GM10248 (cell line): ENCODE measurements around the gene INTS15.

Source experiments
- CTCF ChIA-PET: fragments of 300-600 bp; sonication (Branson Sonifier 250); formaldehyde crosslinking; extraction: SDS; loops from one replicate; lab custom pipeline; 2021; ENCODE audit warnings: antibody characterized with exemption; lab: Yijun Ruan, JAX
- POLR2A ChIA-PET: fragments of 350-650 bp; sonication (Branson Sonifier 250); formaldehyde crosslinking; extraction: SDS; loops from one replicate; lab custom pipeline; 2020; ENCODE audit warnings: antibody characterized with exemption; lab: Yijun Ruan, JAX
- DNase-seq: peaks from one replicate; pipeline ENCODE4 v3.0.0; 2012; ENCODE audit errors: extremely low spot score
- TF ChIP-seq, protein P1 (sequence below): IDR thresholded peaks from 2 replicates; pipeline ENCODE4 v1.5.1; 2012; ENCODE audit warnings: mild to moderate bottlenecking, low read depth; ENCODE audit errors: extremely low read depth, missing control alignments, control extremely low read depth

Gene INTS15

DNA sequence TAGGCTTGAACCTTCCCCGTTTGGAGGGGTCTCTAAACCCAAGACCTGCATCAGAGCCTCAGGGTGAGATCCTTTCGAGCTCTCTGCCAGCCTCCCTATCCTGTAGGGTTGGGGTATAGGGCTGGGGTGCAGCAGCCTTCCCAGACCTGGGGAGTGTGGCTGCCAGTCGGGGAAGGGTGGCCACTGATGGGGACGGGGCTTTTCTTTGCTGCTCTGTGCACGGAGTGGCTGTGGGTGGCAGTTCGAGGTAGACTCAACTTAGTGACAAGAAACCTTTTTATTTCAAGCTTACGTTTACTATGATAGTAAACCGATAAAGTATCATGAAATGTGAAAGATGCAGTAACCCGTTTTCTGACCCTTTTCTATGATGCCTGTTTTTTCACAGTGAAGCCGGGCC, 60.3 kb downstream of the INTS15 start:
- POLR2A ChIA-PET, result no interaction called here
- TF ChIP-seq, protein P1, sequence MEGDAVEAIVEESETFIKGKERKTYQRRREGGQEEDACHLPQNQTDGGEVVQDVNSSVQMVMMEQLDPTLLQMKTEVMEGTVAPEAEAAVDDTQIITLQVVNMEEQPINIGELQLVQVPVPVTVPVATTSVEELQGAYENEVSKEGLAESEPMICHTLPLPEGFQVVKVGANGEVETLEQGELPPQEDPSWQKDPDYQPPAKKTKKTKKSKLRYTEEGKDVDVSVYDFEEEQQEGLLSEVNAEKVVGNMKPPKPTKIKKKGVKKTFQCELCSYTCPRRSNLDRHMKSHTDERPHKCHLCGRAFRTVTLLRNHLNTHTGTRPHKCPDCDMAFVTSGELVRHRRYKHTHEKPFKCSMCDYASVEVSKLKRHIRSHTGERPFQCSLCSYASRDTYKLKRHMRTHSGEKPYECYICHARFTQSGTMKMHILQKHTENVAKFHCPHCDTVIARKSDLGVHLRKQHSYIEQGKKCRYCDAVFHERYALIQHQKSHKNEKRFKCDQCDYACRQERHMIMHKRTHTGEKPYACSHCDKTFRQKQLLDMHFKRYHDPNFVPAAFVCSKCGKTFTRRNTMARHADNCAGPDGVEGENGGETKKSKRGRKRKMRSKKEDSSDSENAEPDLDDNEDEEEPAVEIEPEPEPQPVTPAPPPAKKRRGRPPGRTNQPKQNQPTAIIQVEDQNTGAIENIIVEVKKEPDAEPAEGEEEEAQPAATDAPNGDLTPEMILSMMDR, result no peak
- CTCF ChIA-PET, result no interaction called here
- DNase-seq, result no peak

DNA sequence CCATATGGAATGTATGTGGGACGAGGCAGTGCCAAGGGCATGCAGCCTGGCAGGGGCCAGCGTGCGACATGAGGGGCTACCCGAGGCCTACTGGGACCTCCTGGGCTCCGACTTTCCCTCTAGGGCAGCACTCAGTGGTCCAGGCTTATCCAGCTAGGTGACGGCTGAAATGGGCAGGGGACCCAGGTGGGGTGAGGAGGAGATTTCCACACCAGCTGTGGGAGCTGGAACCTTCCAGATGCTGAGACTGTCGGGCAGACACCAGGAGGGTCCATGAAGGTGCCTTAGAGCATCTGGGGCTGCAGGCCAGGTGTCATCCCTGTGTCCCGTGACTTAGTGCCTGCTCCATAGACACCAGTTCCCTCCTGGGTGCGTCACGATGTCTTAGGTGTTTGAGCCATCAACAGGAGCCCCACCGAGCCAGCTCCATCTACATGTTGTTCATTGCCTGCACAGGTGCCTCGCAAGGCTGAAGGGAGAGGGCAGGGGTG, 60.7 kb downstream of the INTS15 start:
- TF ChIP-seq, protein P1, result no peak
- DNase-seq, result no peak
- ChIA-PET CTCF (no interaction called here), POLR2A (no interaction called here)

DNA sequence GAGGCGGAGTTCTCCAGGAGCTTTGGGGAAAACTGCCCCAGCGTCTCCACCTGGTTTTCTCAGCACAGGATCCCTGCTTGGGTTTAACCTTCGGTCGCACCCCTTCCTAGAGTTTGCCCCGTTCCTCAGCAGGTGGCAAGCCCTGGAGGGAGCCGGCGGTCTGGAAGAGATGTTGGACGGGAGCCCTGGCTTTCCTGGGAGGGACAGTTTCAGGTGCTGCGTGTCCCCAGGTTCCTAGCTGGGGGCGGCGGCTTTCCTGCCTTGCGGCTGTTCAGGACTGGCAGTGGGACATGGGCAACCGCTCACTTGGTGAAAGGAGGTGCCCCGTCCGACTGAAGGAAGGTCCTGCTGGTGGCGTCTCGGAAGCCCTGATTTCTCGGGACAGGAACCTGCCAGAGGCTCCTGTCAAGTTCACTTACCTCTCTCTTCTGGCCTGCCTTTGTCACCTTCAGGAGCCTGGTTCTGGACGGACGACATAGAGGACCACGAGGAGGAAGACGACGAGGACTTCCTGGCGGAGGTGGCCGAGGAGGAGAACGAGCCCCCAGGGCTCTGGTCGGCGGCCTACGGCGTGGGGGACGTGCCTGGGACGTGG, 62.1 kb downstream of the INTS15 start:
- CTCF ChIA-PET, result no interaction called here
- TF ChIP-seq, protein P1, result no peak
- POLR2A ChIA-PET, result no interaction called here
- no peak for DNase-seq

DNA sequence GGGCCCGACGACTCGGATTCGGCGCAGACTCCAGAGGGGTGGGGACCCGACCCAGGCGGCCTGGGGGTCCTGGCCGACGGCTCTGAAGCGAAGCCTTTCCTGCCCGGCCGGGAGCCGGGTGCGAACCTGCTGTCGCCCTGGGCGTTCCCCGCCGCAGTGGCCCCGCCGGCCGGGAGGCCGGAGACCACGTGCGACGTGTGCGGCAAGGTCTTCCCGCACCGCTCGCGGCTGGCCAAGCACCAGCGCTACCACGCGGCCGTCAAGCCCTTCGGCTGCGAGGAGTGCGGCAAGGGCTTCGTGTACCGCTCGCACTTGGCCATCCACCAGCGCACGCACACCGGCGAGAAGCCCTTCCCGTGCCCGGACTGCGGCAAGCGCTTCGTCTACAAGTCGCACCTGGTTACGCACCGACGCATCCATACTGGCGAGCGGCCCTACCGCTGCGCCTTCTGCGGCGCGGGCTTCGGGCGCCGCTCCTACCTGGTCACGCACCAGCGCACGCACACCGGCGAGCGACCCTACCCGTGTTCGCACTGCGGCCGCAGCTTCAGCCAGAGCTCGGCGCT, 62.7 kb downstream of the INTS15 start:
- ChIA-PET POLR2A (no interaction called here), CTCF (no interaction called here)
- no peak for DNase-seq
- TF ChIP-seq, protein P1, result no peak

DNA sequence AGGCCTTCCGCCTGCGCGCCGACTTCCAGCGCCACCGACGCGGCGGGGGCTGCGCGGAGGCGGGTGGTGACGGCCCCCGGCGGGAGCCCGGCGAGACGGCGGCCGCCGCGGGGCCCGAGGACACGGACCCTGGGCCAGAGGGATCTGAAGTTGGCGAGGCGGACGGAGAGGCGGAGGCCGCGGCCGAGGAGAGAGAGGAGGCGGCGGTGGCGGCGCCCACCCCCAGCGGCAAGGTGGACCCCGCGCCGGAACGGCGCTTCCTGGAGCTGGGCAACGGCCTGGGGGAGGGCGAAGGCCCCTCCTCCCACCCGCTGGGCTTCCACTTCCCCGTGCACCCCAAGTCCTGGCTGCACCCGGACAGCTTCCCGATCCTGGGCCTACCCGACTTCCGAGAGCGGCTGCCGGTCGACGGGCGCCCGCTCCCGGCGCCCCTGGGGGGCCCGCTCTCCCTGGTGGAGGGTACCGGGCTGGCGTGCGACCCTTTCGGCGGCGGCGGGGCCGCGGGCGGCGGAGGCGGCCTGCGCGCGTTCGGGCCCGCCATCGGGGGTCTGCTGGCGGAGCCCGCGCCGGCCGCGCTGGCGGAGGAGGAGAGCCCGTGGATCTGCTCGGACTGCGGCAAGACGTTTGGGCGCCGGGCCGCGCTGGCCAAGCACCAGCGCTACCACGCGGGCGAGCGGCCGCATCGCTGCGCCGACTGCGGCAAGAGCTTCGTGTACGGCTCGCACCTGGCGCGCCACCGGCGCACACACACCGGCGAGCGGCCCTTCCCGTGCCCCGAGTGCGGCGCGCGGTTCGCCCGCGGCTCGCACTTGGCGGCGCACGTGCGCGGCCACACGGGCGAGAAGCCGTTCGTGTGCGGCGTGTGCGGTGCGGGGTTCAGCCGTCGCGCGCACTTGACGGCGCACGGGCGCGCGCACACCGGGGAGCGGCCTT, 63.5 kb downstream of the INTS15 start:
- ChIA-PET POLR2A (no interaction called here), CTCF (no interaction called here)
- no peak for DNase-seq
- TF ChIP-seq, protein P1, result no peak

DNA sequence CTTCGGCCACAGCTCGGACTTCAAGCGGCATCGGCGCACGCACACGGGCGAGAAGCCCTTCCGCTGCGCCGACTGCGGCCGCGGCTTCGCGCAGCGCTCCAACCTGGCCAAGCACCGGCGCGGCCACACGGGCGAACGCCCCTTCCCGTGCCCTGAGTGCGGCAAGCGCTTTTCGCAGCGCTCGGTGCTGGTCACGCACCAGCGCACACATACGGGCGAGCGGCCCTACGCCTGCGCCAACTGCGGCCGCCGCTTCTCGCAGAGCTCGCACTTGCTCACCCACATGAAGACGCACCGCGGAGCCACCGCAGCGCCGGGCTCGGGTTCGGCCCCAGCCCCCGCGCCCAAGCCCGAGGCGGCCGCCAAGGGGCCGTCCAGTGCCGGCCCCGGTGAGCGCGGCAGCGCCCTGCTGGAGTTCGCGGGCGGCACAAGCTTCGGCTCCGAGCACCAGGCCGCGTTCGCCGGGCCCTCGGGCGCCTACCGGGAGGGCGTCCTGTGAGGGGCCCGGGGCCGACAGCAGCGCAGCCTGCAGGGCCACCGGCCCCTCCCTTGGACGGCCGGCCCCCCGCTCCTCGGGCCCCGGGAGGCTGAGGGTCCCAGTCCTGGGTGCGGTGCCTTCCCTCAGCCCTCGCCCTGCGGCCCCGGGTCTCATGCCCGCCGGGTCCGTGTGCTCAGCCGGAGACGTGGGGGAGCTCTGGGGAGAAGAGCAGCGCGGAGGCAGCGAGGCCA, 64.5 kb downstream of the INTS15 start:
- TF ChIP-seq, protein P1, result no peak
- CTCF ChIA-PET, result no interaction called here
- DNase-seq, result no peak
- POLR2A ChIA-PET, result no interaction called here
